Measurements from ENCODE around the gene SLAMF1.

SLAMF1 gene

GRCh38 chr1:160665330-160666078, 18.7 kb upstream of the SLAMF1 start:
- DNase-seq (ENCODE audit: low read depth): no peak
- no peak for TF ChIP-seq CTCF (IDR thresholded peaks at IDR 0.05; ENCODE audit: control insufficient read depth, insufficient read depth, low read depth, low read length, missing control alignments)
- H3K4me3 ChIP-seq (ENCODE audit: control insufficient read depth, low read depth, low read length): no peak overlapping the region

GRCh38 chr1:160664573-160665051, 17.8 kb upstream of the SLAMF1 start:
- TF ChIP-seq CTCF (IDR thresholded peaks at IDR 0.05; ENCODE audit: control insufficient read depth, insufficient read depth, low read depth, low read length, missing control alignments): no peak
- DNase-seq (ENCODE audit: low read depth): no peak
- H3K4me3 ChIP-seq (ENCODE audit: control insufficient read depth, low read depth, low read length): no peak overlapping the region

GRCh38 chr1:160662910-160663309, 16.1 kb upstream of the SLAMF1 start:
- no peak for DNase-seq (ENCODE audit: low read depth)
- no peak overlapping the region for H3K4me3 ChIP-seq (ENCODE audit: control insufficient read depth, low read depth, low read length)
- no peak for TF ChIP-seq CTCF (IDR thresholded peaks at IDR 0.05; ENCODE audit: control insufficient read depth, insufficient read depth, low read depth, low read length, missing control alignments)

- TF ChIP-seq CTCF (IDR thresholded peaks at IDR 0.05; ENCODE audit: control insufficient read depth, insufficient read depth, low read depth, low read length, missing control alignments): no peak
- H3K4me3 ChIP-seq (ENCODE audit: control insufficient read depth, low read depth, low read length): no peak overlapping the region
- DNase-seq (ENCODE audit: low read depth): no peak
Measured at GRCh38 chr1:160659566-160659965, 12.7 kb upstream of the SLAMF1 start.

GRCh38 chr1:160658814-160659193, 12.0 kb upstream of the SLAMF1 start:
- TF ChIP-seq CTCF (IDR thresholded peaks at IDR 0.05; ENCODE audit: control insufficient read depth, insufficient read depth, low read depth, low read length, missing control alignments): no peak
- DNase-seq (ENCODE audit: low read depth): no peak
- H3K4me3 ChIP-seq (ENCODE audit: control insufficient read depth, low read depth, low read length): no peak overlapping the region

- no peak for TF ChIP-seq CTCF (IDR thresholded peaks at IDR 0.05; ENCODE audit: control insufficient read depth, insufficient read depth, low read depth, low read length, missing control alignments)
- no peak overlapping the region for H3K4me3 ChIP-seq (ENCODE audit: control insufficient read depth, low read depth, low read length)
- DNase-seq (ENCODE audit: low read depth): no peak
Measured at GRCh38 chr1:160658162-160658813, 11.4 kb upstream of the SLAMF1 start.
